Esophagus squamous epithelium (tissue), 5 donors: ENCODE data around the gene INSYN2B. TPM values are rescaled to one million over a fixed set of nuclear protein-coding genes. Genes with fewer than 3 reads are reported as not detected.

ENCODE experiments used
- DNase-seq: peaks from one replicate; lab custom pipeline; 2025; lab: John Stamatoyannopoulos, UW
- H3K27ac ChIP-seq, 4 donors: fragments of 200-600 bp; sonication (generic); one replicate each; pipeline ENCODE4 v1.5.1; 2016 to 2019; ENCODE audit warnings: mild to moderate bottlenecking in 1 of 4
- H3K27me3 ChIP-seq, 4 donors: fragments of 200-600 bp; sonication (generic); 1 replicate in 3 of 4; 2 replicates in 1 of 4; pipeline versions ENCODE4 v1.5.1 to v1.6.0; 2017 to 2021; ENCODE audit warnings: antibody characterized with exemption in 1 of 4
- H3K36me3 ChIP-seq, 3 donors: fragments of 200-600 bp; sonication (generic); one replicate each; pipeline ENCODE4 v1.5.1; 2016 to 2019
- H3K4me1 ChIP-seq, 3 donors: fragments of 200-600 bp; sonication (generic); one replicate each; pipeline ENCODE4 v1.5.1; 2017 to 2019
- H3K4me3 ChIP-seq, 4 donors: fragments of 200-600 bp; sonication (generic); 1 replicate in 3 of 4; 2 replicates in 1 of 4; pipeline ENCODE4 v1.5.1; 2016 to 2019; ENCODE audit warnings: mild to moderate bottlenecking in 2 of 4, moderate library complexity in 1 of 4
- H3K9me3 ChIP-seq, 3 donors: fragments of 200-600 bp; sonication (generic); one replicate each; pipeline ENCODE4 v1.5.1; 2016 to 2019
- POLR2A ChIP-seq, 4 donors: fragments of 450-650 bp; IDR thresholded peaks; one replicate each; pipeline ENCODE4 v1.6.1; 2017; ENCODE audit warnings: antibody characterized with exemption in 4 of 4, mild to moderate bottlenecking in 4 of 4, moderate library complexity in 3 of 4
- WGBS, 2 donors: methylation state at CpG; one replicate each; pipeline ENCODE4 v1.1.5; 2018; 5-methylcytosine and 5-hydroxymethylcytosine counted together
- intact Hi-C: fragments of 100-400 bp; cut with DNase I; formaldehyde crosslinking; loops from one replicate; pipeline ENCODE4 v1.15.0; 2022
- total RNA-seq, 4 donors: library from RNA; depleted of rRNA; stranded (reverse); fragments of >200 nt; gene quantifications; one replicate each; pipeline ENCODE4 v1.1.0, GENCODE V29; 2016
- TF ChIP-seq, protein P1 (sequence below), 6 experiments: fragments of 450-650 bp in 4 of 6; fragments of 200-600 bp in 2 of 6; sonication (generic) in 2 of 6; IDR thresholded peaks; one replicate each; pipeline ENCODE4 v1.5.1; 2016 to 2019; ENCODE audit warnings: antibody characterized with exemption in 6 of 6, mild to moderate bottlenecking in 4 of 6, moderate library complexity in 4 of 6
- donor health status: DM: yes; HTN: yes; CAD: no.

The INSYN2B gene
- total RNA-seq, 4 donors from 2014 or later = 0.09 TPM; not detected in 3

GRCh38 chr5:169886677-169887076 lies 93.6 kb downstream of the INSYN2B start:
- no peaks in the 10 kb centered on the region for H3K9me3 ChIP-seq
- TF ChIP-seq, protein P1, sequence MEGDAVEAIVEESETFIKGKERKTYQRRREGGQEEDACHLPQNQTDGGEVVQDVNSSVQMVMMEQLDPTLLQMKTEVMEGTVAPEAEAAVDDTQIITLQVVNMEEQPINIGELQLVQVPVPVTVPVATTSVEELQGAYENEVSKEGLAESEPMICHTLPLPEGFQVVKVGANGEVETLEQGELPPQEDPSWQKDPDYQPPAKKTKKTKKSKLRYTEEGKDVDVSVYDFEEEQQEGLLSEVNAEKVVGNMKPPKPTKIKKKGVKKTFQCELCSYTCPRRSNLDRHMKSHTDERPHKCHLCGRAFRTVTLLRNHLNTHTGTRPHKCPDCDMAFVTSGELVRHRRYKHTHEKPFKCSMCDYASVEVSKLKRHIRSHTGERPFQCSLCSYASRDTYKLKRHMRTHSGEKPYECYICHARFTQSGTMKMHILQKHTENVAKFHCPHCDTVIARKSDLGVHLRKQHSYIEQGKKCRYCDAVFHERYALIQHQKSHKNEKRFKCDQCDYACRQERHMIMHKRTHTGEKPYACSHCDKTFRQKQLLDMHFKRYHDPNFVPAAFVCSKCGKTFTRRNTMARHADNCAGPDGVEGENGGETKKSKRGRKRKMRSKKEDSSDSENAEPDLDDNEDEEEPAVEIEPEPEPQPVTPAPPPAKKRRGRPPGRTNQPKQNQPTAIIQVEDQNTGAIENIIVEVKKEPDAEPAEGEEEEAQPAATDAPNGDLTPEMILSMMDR (IDR thresholded peaks at IDR 0.05) = no peak
- TF ChIP-seq POLR2A (IDR thresholded peaks at IDR 0.05) = no peak
- 91 to 94% methylated on average over 4 of the region's 4 CpGs for WGBS, 2 donors
- no peaks in the 10 kb centered on the region for H3K27me3 ChIP-seq
- intact Hi-C loops = no loop called here
- no peaks in the 10 kb centered on the region for H3K36me3 ChIP-seq
- no peak overlapping the region for H3K27ac ChIP-seq
- no peak overlapping the region for H3K4me3 ChIP-seq
- DNase-seq = no peak
- no peaks in the 10 kb centered on the region for H3K4me1 ChIP-seq

DNA sequence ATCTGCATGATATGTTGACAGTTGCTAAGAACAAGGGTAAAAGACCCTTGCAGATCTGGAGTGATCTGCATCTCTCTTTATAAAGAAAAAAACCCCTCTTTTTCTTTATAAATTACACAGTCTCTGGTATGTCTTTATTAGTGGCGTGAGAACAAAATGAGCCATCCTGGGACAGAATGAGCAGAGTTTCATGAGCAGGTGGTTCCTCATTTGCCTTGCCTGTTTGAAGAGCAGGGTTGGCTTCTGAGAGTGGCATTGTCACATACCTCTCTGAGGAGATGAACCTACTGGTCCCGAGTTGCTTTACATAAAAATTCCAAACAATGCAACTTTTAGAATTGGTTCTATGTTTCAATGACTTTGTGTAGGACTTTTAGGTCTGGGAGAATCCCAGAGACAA lies 94.3 kb downstream of the INSYN2B start:
- 74 to 78% methylated on average over 2 of the region's 2 CpGs for WGBS, 2 donors
- intact Hi-C loops = no loop called here

GRCh38 chr5:169881702-169882303 lies 98.5 kb downstream of the INSYN2B start:
- Histone ChIP-seq H3K9me3 (no peaks in the 10 kb centered on the region), H3K27ac (no peak overlapping the region), H3K4me3 (no peak overlapping the region), H3K4me1 (no peaks in the 10 kb centered on the region), H3K36me3 (no peaks in the 10 kb centered on the region), H3K27me3 (no peaks in the 10 kb centered on the region)
- no peak for TF ChIP-seq POLR2A (IDR thresholded peaks at IDR 0.05)
- TF ChIP-seq, protein P1 (IDR thresholded peaks at IDR 0.05) = no peak
- 56 to 82% methylated on average over 4 to 5 of the region's 5 CpGs for whole genome bisulfite sequencing, 2 donors
- intact Hi-C loops = no loop called here
- DNase-seq = no peak

More for the DNA sequence above, 94.3 kb downstream of the INSYN2B start:
- Histone ChIP-seq H3K4me3 (no peak overlapping the region), H3K4me1 (no peaks in the 10 kb centered on the region), H3K36me3 (no peaks in the 10 kb centered on the region), H3K27me3 (no peaks in the 10 kb centered on the region), H3K27ac (no peak overlapping the region), H3K9me3 (no peaks in the 10 kb centered on the region)
- no peak for DNase-seq
- TF ChIP-seq POLR2A (IDR thresholded peaks at IDR 0.05) = no peak
- TF ChIP-seq, protein P1 (IDR thresholded peaks at IDR 0.05) = no peak

GRCh38 chr5:169880785-169881184 lies 99.5 kb downstream of the INSYN2B start:
- Histone ChIP-seq H3K4me3 (no peak overlapping the region), H3K4me1 (peaks cover 0 to 2% (median 0%) of the 10 kb centered on the region in 3 donors), H3K27ac (no peak overlapping the region), H3K36me3 (no peaks in the 10 kb centered on the region), H3K9me3 (no peaks in the 10 kb centered on the region), H3K27me3 (no peaks in the 10 kb centered on the region)
- no peak for DNase-seq
- 94 to 97% methylated on average over 2 of the region's 2 CpGs for WGBS, 2 donors
- intact Hi-C loops = no loop called here
- TF ChIP-seq, protein P1 (IDR thresholded peaks at IDR 0.05) = no peak
- TF ChIP-seq POLR2A (IDR thresholded peaks at IDR 0.05) = no peak

GRCh38 chr5:169880012-169880663 lies 100.2 kb downstream of the INSYN2B start:
- H3K4me3 ChIP-seq = no peak overlapping the region
- H3K36me3 ChIP-seq = no peaks in the 10 kb centered on the region
- intact Hi-C loops = no loop called here
- H3K4me1 ChIP-seq = peaks cover 0 to 2% (median 0%) of the 10 kb centered on the region in 3 donors
- TF ChIP-seq, protein P1 (IDR thresholded peaks at IDR 0.05) = no peak
- no peak for TF ChIP-seq POLR2A (IDR thresholded peaks at IDR 0.05)
- H3K27me3 ChIP-seq = no peaks in the 10 kb centered on the region
- no peak overlapping the region for H3K27ac ChIP-seq
- H3K9me3 ChIP-seq = no peaks in the 10 kb centered on the region
- no peak for DNase-seq
- WGBS, 2 donors = 40 to 70% methylated on average over 4 of the region's 4 CpGs
